Natural killer cell treated with Interleukin-12 subunit alpha and Interleukin-12 subunit beta and Interleukin-15 and Interleukin-18, amount 100 ng/mL, for 72 hours (primary cell): Measurements from ENCODE around the gene COL25A1. TPM values are rescaled to one million over a fixed set of nuclear protein-coding genes. Genes with fewer than 3 reads are reported as not detected.

Experiments
- ATAC-seq, 2 donors: fragments of 150-1000 bp; cut with Tn5 transposase in 1 of 2; sonication (Bioruptor Pico), chemical (Tn5 transposase) in 1 of 2; 2 replicates each; pipeline ENCODE4 v1.10.0; 2021
- DNase-seq: peaks from one replicate; pipeline ENCODE4 v3.0.0; 2022; ENCODE audit warnings: low spot score
- H3K27ac Mint-ChIP-seq, 2 donors: 1 replicate in 1 of 2; 2 replicates in 1 of 2; pipeline ENCODE4 v1.8.0; 2022; ENCODE audit warnings: mixed read lengths in 2 of 2, mild to moderate bottlenecking in 1 of 2, moderate library complexity in 1 of 2
- H3K27me3 Mint-ChIP-seq, 2 donors: 1 replicate in 1 of 2; 2 replicates in 1 of 2; pipeline ENCODE4 v1.8.0; 2022; ENCODE audit warnings: mixed read lengths in 2 of 2
- H3K36me3 Mint-ChIP-seq: one replicate; pipeline ENCODE4 v1.8.0; 2022; ENCODE audit warnings: mixed read lengths
- H3K4me1 Mint-ChIP-seq, 2 donors: 1 replicate in 1 of 2; 2 replicates in 1 of 2; pipeline ENCODE4 v1.8.0; 2022; ENCODE audit warnings: low read depth in 2 of 2, mixed read lengths in 2 of 2, mild to moderate bottlenecking in 1 of 2
- H3K4me3 Mint-ChIP-seq: one replicate; pipeline ENCODE4 v1.8.0; 2022; ENCODE audit warnings: mixed read lengths
- H3K9me3 Mint-ChIP-seq: 2 replicates; pipeline ENCODE4 v1.8.0; 2022; ENCODE audit warnings: mixed read lengths
- total RNA-seq, 2 donors: library from RNA; stranded (reverse); gene quantifications; one replicate each; pipeline ENCODE4 v1.2.3, GENCODE V29; 2022

The COL25A1 gene
- total RNA-seq, 2 donors from 2014 or later: not detected

DNA sequence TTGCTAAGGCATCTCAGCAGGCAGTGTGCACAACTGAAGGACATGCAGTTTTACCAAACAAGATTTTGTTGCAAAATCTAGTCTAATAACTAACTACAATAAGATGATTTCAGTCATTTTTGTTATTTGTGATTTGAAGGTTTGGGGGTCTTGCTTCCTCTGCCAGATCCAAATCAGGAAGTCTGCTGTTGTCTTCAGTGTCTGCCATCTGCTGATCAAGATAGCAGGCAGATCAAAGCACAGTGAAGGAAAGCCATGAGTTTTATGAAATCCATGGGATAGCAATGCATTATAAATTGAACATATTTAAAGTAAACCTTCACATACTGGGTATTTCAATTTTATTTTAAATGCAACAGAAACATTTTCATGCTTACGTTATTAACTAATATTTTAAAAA lies 370.5 kb downstream of the COL25A1 start:
- Mint-ChIP-seq H3K36me3 (no peaks in the 10 kb centered on the region), H3K4me3 (no peak overlapping the region), H3K27me3 (no peaks in the 10 kb centered on the region), H3K27ac (no peak overlapping the region), H3K4me1 (no peaks in the 10 kb centered on the region), H3K9me3 (peaks cover 3% of the 10 kb centered on the region)
- DNase-seq (no peak), ATAC-seq (no peak)

DNA sequence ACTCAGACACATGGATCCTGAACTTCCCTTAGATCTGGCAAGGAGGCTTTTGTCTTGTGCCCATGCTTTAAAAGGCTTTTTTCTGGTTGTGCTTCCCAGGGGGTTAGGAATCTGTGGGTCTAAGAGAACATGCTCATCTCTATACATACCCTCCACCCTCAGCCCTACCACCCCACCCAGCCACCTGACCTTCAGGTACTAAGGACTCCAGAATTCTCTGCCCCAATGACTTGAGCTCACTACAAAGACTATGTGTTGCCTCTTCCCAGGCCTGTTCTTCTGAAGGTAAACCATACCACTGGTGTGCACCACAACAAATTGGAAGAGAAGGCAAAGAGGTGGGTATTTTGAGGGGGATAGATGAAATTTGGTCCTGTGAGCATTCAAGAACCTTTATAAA lies 372.3 kb downstream of the COL25A1 start:
- no peaks in the 10 kb centered on the region for H3K36me3 Mint-ChIP-seq
- peaks cover 3% of the 10 kb centered on the region for H3K9me3 Mint-ChIP-seq
- DNase-seq (no peak), ATAC-seq (no peak)
- no peaks in the 10 kb centered on the region for H3K27me3 Mint-ChIP-seq
- H3K4me1 Mint-ChIP-seq: no peaks in the 10 kb centered on the region
- H3K27ac Mint-ChIP-seq: no peak overlapping the region
- no peak overlapping the region for H3K4me3 Mint-ChIP-seq

DNA sequence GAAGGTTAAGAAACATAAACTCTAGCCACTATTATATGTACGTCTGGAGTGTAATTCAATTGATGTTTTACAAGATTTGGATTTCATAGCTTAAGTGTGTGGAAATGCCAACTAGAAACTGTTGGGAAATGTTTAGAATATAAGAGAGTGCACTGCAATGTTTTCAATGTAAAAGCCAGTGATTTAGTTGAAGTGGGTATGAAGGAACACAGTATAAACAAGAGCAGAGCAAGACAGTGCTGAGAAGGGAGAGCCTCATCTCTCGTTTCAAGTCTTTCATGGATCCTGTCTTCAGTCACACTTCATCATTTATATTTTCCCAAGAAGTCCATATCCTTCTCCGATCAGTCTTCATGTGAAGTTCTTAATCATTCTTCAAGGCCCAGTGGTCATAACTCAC lies 375.7 kb downstream of the COL25A1 start:
- H3K27me3 Mint-ChIP-seq: peaks cover 0 to 7% of the 10 kb centered on the region in 2 donors
- H3K4me1 Mint-ChIP-seq: no peaks in the 10 kb centered on the region
- H3K36me3 Mint-ChIP-seq: no peaks in the 10 kb centered on the region
- ATAC-seq (no peak), DNase-seq (no peak)
- no peak overlapping the region for H3K27ac Mint-ChIP-seq
- no peaks in the 10 kb centered on the region for H3K9me3 Mint-ChIP-seq
- H3K4me3 Mint-ChIP-seq: no peak overlapping the region

DNA sequence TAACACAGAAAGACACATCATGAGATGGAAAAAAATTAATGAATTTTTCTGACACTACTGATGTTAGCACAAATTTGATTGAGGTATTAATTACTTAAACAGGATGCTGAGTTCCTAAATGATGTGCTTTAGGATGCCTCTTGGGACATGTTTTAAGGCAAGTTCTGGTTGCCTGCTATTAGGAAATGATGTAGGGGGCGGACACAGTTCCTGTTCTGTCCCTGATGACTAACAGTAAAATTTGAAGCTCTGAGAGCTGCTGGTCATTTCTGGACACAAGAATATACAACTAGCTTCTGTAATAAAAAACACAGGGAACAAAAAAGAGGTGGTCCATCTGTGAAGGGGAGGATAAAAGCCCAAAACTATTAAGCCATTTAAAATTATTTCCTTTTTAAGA lies 376.4 kb downstream of the COL25A1 start:
- Mint-ChIP-seq H3K27me3 (peaks cover 0 to 8% of the 10 kb centered on the region in 2 donors), H3K27ac (no peak overlapping the region), H3K4me3 (no peak overlapping the region), H3K36me3 (no peaks in the 10 kb centered on the region), H3K9me3 (no peaks in the 10 kb centered on the region), H3K4me1 (no peaks in the 10 kb centered on the region)
- no peak for DNase-seq
- ATAC-seq: no peak

DNA sequence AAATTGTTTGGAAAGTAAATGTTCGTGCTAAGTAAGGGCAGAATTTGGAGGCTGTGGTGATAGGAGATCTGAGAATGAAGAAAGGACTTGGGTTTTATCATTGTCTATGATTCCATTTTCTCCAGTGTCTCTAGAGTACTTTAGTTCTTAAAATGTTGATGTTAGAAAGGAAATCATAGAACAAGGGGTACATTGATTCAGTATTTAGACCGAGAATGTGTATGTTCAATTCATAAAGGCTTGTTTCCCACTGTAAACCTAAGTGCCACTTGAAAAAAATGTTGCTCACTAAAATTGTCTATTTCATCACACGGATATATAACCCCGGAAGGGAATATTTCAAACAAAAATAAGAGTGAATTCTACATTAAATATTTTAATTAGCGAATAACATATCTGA lies 380.3 kb downstream of the COL25A1 start:
- H3K27me3 Mint-ChIP-seq: peaks cover 0 to 8% of the 10 kb centered on the region in 2 donors
- H3K4me3 Mint-ChIP-seq: no peak overlapping the region
- H3K27ac Mint-ChIP-seq: no peak overlapping the region
- ATAC-seq (no peak), DNase-seq (no peak)
- no peaks in the 10 kb centered on the region for H3K4me1 Mint-ChIP-seq
- H3K36me3 Mint-ChIP-seq: no peaks in the 10 kb centered on the region
- no peaks in the 10 kb centered on the region for H3K9me3 Mint-ChIP-seq

DNA sequence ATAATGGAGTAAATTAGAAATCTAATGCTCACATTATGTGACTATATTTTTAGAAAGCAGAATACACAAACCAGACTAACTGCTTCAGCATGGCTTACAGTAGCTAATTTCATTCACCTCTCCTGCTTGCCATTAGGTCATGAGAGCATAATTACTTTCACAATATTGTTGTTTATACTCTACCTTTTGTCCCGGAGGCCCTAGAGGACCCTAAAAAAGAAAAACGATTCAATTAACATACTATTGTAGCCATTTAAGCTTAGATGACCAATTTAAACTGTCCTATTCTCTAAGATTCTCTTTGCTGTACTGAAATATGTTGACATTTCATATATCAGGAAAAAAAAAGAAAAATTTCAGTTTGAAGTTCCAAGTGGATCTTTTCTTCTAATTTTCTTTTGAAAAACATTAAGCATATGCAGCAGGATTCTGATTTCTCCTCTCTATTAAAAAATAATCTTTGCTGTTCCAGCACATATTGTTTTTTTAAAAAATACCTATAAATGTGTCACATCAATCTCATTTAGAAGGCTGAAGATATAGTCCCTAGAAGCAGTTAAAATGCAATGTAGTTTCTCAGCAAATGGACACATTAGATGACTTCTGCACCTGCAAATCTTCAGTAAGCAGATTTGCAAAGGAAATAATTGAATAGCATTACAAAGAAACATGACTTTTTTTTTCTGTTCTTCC lies 381.9 kb downstream of the COL25A1 start:
- Mint-ChIP-seq H3K9me3 (no peaks in the 10 kb centered on the region), H3K36me3 (no peaks in the 10 kb centered on the region), H3K27me3 (peaks cover 0 to 8% of the 10 kb centered on the region in 2 donors), H3K4me3 (no peak overlapping the region), H3K4me1 (no peaks in the 10 kb centered on the region), H3K27ac (no peak overlapping the region)
- DNase-seq (no peak), ATAC-seq (no peak)

DNA sequence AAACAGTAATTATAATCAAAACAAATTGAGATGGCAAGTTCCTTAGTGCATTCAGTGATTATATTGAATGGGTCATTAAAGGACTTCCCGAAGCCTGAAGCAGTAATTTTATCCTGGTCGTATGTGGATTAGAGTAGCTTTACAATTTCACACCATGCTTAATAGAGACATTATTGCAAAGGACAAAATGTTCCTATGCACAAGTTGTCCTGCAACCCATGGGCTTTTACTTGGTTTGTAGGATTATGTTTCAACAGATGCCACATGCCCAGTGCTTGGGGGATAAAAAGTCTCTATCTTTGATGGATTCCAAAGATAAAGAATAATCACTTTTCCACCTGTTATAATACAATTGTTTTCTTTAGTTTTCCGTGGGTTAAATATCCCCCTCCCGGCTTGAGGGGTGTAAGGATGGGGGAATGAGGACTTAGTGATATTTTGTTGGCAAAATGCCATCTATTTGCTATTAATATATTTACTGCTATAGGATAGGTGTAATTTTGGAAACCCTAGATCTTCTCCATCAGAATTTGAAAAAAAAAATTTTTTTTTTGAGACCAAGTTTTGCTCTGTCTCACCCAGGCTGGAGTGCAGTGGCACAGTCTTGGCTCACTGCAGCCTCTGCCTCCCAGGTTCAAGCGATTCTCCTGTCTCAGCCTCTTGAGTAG lies 383.1 kb downstream of the COL25A1 start:
- Mint-ChIP-seq H3K9me3 (no peaks in the 10 kb centered on the region), H3K4me1 (no peaks in the 10 kb centered on the region), H3K36me3 (no peaks in the 10 kb centered on the region), H3K27me3 (peaks cover 0 to 5% of the 10 kb centered on the region in 2 donors), H3K4me3 (no peak overlapping the region), H3K27ac (no peak overlapping the region)
- DNase-seq: no peak
- no peak for ATAC-seq

DNA sequence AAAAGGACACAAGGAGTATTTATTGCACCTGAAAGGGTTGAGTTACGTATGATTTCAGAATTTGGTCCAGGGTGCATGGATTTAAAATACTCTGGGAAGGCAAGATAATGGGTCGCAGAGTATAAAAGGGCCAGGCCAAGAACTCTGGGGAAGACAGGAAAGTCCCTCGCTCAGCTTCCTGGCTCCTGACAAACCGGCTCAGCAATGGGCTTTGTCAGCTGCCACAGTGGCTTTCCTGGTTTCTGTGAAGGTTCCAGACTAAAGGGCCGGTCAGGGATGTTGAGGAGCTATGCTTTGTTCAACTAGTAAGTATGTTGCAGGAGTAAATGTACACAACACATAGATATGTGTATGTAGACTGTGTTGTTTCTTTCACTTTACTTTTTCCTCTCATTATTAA lies 385.2 kb downstream of the COL25A1 start:
- ATAC-seq: no peak
- H3K27ac Mint-ChIP-seq: no peak overlapping the region

DNA sequence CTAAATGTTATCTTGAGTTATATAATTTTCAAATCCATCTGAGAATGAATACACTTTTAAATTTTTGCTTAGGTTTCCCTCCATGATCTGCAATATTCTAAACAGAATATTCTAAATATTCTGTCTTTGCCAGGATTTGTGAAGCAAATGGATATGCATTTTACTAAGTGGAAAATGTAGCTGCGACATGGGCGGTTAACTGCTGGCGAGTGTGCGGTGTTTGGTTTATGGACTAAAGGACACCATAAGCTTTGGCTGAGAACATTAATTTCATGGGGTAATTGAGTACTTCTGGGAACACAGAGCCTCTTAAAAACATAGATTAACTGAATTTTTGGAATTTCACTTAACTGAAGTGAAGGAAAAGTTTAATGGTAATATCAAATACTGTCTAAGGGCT lies 385.8 kb downstream of the COL25A1 start:
- no peak overlapping the region for H3K27ac Mint-ChIP-seq
- no peak for ATAC-seq
- no peaks in the 10 kb centered on the region for H3K4me1 Mint-ChIP-seq
- no peaks in the 10 kb centered on the region for H3K36me3 Mint-ChIP-seq
- H3K27me3 Mint-ChIP-seq: peaks cover 0 to 7% of the 10 kb centered on the region in 2 donors
- no peaks in the 10 kb centered on the region for H3K9me3 Mint-ChIP-seq
- no peak overlapping the region for H3K4me3 Mint-ChIP-seq
- no peak for DNase-seq

More for the DNA sequence above, 385.2 kb downstream of the COL25A1 start:
- Mint-ChIP-seq H3K36me3 (no peaks in the 10 kb centered on the region), H3K9me3 (no peaks in the 10 kb centered on the region), H3K4me3 (no peak overlapping the region), H3K27me3 (peaks cover 4 to 7% of the 10 kb centered on the region in 2 donors), H3K4me1 (no peaks in the 10 kb centered on the region)
- DNase-seq: no peak

DNA sequence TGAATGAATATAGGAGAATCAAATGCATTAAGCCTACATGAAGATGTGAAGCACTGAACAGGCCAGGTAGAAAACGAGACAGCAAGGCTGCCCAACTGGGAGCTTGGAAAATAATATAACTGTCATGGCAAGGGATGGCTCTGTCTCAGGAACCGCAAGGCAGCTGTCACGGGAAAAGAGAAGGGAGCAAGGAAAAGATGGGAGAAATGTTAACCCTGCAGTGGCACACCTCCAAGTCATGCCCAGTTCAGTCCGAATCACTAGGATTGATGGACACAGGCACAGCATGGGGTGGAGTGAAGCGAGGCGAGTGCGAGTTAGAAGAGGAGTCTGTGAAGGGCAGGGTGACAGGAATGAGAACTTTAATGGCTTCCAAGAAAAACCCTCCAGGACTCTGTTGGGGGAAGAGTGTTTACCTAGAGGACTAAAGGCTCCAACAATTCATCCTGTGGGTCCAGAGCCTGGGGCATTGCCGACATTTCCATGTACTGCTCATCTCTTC lies 395.5 kb downstream of the COL25A1 start:
- Mint-ChIP-seq H3K4me3 (no peak overlapping the region), H3K36me3 (no peaks in the 10 kb centered on the region), H3K4me1 (no peaks in the 10 kb centered on the region), H3K9me3 (no peaks in the 10 kb centered on the region), H3K27me3 (no peaks in the 10 kb centered on the region), H3K27ac (no peak overlapping the region)
- no peak for ATAC-seq
- no peak for DNase-seq

DNA sequence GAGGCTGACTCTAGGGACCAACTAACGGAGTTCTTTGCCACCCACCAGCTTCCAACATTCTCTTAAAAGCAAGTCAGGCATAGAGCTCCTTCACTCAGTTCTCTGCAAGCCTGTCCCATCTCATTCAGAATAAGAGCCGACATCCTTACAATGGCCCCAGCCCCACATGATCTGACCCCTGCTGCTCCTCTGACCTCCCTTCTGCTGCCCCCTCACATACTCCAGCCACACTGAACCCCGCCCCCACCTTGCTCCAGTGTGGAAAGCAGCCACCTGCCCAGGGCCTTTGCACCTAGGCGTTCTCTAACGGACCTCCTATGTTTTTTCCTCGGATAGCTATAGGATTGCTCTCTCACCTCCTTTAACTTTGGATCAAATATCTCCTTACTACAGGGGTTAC lies 396.5 kb downstream of the COL25A1 start:
- no peak for ATAC-seq
- Mint-ChIP-seq H3K27ac (no peak overlapping the region), H3K36me3 (no peaks in the 10 kb centered on the region), H3K4me1 (no peaks in the 10 kb centered on the region), H3K9me3 (no peaks in the 10 kb centered on the region), H3K4me3 (no peak overlapping the region), H3K27me3 (no peaks in the 10 kb centered on the region)
- DNase-seq: no peak

DNA sequence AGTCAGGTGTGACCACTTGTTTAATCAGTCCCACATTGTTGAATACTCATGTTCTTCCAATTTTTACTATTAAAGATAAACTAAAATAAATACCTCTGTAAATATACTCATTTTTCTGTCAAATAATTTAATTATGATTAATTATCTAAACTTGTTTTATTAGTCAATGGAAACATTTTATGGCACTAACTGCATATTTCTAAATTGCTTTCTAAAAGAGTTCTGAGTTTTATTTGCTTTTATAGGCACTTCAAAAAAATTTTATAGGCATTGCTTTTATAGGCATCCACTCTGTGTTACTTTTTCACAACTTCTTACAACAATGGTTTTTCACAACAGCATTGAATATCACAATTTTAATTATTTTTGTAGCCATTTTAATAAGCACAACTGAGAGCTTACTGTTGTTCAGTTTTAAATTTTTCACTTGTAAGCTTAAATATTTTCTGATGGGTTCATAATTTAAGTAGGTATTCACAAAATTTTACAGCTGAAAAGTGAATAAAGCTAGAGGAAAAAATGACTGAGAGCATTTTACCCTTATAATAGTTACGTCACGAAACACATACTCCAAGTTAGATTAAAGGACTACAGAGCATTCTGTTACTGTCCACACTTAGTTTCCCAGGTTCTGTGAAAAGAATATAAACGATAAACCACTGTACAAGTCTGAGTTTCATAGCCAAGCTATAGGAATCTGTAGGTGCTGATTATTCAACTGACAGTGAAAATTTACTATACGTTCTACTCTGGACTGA lies 398.8 kb downstream of the COL25A1 start:
- ATAC-seq: no peak
- Mint-ChIP-seq H3K27me3 (no peaks in the 10 kb centered on the region), H3K4me1 (no peaks in the 10 kb centered on the region), H3K36me3 (no peaks in the 10 kb centered on the region), H3K9me3 (no peaks in the 10 kb centered on the region), H3K4me3 (no peak overlapping the region), H3K27ac (no peak overlapping the region)
- no peak for DNase-seq

DNA sequence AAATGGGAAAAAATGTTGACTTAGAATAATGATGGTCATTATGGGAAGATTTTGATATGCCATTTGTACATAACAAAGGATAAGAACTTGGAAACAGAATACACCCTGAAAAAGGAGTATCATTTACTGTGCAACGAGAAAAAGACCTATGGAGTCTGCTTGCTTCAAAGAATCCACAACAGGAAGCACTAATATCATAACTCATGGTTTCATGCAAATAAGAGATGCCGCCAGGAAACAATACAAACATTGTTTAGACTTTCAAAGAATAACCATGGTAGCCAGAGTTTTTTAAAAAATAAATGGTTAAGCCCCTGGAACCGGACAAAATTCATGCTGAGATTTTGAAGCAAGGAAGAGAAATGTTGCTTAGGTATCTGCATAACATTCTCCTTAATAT lies 399.7 kb downstream of the COL25A1 start:
- no peak for ATAC-seq
- no peaks in the 10 kb centered on the region for H3K4me1 Mint-ChIP-seq
- H3K27ac Mint-ChIP-seq: no peak overlapping the region
- no peak for DNase-seq
- H3K4me3 Mint-ChIP-seq: no peak overlapping the region
- H3K27me3 Mint-ChIP-seq: no peaks in the 10 kb centered on the region
- H3K9me3 Mint-ChIP-seq: no peaks in the 10 kb centered on the region
- H3K36me3 Mint-ChIP-seq: no peaks in the 10 kb centered on the region

DNA sequence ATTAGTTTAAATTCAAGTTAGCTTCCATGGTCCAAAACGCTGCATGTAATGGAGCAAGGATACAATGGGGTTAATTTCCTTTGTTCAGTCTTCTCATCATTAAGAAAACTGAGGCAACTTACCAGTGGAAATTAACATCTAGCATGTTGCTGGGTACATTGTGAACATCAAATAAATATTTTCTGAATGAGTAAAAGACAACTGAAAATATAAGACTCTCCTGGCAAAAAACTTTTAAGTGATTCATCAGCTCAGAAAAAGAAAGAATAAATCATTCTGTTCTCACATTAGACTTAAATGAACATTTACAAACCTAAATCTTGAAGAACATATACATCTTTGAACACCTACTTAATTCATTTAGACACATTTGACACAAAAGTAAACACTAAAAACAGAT lies 401.2 kb downstream of the COL25A1 start:
- no peaks in the 10 kb centered on the region for H3K36me3 Mint-ChIP-seq
- DNase-seq (no peak), ATAC-seq (no peak)
- H3K4me1 Mint-ChIP-seq: no peaks in the 10 kb centered on the region
- H3K4me3 Mint-ChIP-seq: no peak overlapping the region
- H3K27me3 Mint-ChIP-seq: no peaks in the 10 kb centered on the region
- H3K9me3 Mint-ChIP-seq: no peaks in the 10 kb centered on the region
- H3K27ac Mint-ChIP-seq: no peak overlapping the region
